GM18517 (cell line): ENCODE results near the gene RASSF5.
"Not testable (repeated sequence)": the region's sequence is repeated elsewhere in the genome, so short reads cannot be mapped to it uniquely, and the experiment has no call there.

Experiments
- ATAC-seq: cut with Tn5 transposase; IDR thresholded peaks from one replicate; pipeline ENCODE4 v1.9.1; 2021; ENCODE audit warnings: mild to moderate bottlenecking, moderate library complexity; ENCODE audit not compliant: unreplicated experiment

RASSF5 gene

GRCh38 chr1:206476058-206476457, 31.3 kb upstream of the RASSF5 start:
- no peak for ATAC-seq

- no peak for ATAC-seq
Observed at GRCh38 chr1:206476591-206476990, 30.7 kb upstream of the RASSF5 start.

GRCh38 chr1:206477110-206477509, 30.2 kb upstream of the RASSF5 start:
- no peak for ATAC-seq

DNA sequence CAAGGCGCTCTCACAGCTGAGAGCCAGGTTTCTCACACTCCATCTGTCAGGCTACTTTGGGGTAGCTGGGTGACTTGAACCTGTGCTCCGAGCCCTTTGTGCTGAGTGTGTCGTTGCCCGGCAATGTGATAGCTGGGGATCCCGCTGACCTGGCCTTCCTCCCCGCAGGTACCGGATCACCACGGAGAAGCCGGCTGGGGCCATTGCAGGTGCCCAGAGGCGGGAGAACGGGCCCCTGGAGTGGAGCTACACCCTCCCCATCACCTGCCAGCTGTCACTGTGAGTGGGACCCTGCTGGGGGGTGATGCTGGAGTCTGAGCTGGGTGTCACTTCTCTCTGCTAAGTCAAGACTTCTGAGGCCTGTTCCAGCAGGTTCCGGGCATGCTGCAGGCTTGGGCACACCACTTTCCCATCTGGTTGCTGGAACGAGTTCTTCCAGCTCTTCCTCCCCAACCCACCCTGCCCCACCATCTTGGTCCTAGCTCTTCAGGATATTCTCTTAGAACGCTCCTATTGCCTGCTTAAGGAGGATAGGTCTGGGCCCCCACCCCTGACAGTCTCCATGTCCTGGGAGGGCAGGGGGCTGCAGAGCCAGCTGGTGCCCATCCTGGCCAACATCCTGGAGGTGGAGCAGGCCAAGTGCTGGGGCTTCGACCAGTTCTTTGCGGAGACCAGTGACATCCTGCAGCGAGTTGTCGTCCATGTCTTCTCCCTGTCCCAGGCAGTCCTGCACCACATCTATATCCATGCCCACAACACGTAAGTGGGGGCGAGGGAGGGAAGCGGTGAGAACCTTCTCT, 29.6 kb upstream of the RASSF5 start:
- no peak for ATAC-seq

GRCh38 chr1:206478746-206479145, 28.6 kb upstream of the RASSF5 start:
- ATAC-seq, result no peak

GRCh38 chr1:206479183-206480125, 27.9 kb upstream of the RASSF5 start:
- ATAC-seq, result no peak

DNA sequence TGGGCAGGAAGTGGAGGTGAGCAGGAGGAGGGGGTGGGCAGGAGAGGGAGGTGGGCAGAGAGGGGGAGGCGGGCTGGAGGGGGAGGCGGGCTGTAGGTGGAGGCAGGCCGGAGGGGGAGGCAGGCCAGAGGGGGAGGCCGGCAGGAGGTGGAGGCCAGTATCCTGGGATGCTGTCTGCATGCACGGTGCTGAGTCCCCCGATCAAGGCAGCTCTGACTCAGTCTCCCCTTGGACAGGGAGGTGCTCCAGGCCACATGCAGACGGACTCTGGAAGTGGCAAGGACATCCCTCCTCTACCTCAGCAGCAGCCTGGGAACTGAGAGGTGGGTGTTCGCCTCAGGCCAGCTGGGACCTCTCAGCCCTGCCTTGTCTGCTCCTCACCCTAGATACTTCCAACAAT, 27.1 kb upstream of the RASSF5 start:
- ATAC-seq, result no peak

DNA sequence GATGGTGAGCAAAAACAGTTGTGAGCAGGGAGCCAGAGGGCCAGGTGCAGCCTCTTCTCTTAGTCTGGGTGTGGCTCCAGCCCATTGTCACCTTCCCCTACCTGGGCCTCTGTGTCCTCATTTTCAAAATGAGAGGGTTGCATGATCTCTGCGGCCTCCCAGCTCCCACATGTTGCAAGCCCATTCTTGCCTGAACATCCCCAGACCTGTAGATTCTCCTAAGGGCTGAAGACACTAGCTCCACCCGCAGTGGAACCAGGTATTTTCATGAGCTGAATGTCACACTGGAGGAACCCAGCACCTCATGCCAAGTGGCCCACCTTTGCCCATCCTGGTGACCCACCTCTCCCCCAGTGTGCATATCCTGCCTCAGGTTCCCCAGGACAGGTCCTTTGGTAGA, 24.7 kb upstream of the RASSF5 start:
- ATAC-seq, result no peak

DNA sequence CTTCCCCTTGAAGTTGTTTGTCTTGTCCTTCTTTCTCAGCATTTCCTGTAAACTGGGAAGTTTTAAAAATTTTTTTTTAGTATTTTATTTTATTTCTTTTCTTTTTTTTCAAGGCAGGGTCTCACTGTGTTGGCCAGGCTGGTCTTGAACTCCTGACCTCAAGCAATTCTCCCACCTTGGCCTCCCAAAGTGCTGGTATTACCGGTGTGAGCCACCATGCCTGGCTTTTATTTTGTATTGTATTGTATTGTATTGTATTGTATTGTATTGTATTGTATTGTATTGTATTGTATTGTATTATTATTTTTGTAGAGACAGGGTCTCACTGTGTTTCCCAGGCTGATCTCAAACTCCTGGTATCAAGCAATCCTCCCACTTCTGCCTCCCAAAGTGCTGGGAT, 23.5 kb upstream of the RASSF5 start:
- not testable (repeated sequence) for ATAC-seq

GRCh38 chr1:206484901-206485300, 22.4 kb upstream of the RASSF5 start:
- ATAC-seq, result no peak

GRCh38 chr1:206486995-206487788, 20.1 kb upstream of the RASSF5 start:
- no peak for ATAC-seq

DNA sequence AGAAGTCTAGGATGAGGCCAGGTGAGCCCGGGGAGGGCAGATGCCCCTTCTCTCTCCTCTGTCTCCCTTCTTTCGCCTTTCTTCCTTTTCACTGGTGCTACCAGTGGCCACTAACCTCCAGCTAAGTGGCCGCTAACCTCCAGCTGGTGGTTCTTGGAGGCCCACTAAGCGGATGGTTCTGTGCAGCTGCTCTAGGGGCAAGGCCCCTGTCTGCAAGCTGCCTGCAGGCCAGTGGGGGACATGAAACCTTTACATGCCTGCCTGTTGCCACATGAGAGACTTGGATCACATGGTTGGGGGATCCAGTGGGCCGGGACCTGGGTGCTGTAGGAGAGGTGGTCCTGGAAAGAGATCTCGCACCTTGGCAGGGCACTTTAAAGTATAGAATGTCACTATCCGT, 19.4 kb upstream of the RASSF5 start:
- ATAC-seq, result no peak

DNA sequence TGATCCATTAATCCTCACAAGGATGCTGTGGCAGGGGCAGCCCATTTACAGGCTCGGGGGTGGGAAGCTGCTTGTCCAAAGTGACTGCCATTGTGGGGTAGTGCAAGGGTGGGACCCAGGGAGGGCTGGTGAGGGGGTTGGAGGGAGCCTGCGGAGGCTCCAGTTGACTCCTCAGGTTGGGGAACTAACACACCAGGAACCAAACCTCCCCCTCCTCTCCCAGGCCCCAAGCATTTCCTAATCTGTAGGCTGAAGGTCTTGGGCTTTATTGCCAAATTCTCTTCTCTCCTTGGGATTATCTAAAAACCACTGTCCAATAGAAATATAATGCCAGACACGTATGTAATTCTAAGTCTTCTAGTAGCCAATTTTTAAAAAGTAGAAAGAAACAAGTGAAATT, 18.9 kb upstream of the RASSF5 start:
- no peak for ATAC-seq

DNA sequence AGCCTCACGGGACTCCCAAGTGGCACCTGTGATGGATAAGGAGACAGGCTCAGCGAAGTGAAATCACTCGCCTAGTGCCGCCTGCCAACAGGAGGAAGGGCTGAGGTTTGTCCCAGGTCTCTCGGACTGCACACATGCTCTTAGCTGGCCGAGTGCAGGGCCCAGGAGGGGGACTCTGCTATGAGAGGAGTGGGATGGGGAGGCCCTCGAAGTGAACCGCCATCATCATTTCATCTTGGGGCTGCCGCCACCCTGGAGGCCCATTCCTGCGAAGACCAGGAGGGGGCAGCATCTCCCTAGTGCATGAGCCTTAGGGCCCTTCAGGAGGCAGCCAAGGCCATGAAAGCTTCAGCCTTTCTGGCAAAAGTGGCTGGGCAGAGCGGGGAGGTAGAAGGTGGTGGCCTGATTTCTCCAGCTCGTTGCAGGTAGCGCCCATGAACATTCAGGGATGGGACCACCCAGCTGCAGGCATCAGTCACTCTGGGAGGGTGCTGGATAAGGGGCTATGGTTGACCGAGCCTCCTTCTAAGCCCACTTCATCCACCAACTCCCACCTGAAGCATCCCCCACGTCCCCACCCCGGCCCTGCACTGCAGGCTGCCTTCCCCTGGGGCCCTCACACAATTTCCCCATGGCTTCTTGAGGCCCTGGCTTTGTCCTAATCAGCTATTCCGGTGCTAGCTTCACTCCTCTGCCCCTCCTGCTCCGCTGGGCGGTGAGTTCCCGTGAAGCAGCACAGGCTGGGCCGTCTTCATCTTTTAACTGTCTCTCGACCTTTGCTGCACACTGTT, 17.2 kb upstream of the RASSF5 start:
- ATAC-seq, result no peak

DNA sequence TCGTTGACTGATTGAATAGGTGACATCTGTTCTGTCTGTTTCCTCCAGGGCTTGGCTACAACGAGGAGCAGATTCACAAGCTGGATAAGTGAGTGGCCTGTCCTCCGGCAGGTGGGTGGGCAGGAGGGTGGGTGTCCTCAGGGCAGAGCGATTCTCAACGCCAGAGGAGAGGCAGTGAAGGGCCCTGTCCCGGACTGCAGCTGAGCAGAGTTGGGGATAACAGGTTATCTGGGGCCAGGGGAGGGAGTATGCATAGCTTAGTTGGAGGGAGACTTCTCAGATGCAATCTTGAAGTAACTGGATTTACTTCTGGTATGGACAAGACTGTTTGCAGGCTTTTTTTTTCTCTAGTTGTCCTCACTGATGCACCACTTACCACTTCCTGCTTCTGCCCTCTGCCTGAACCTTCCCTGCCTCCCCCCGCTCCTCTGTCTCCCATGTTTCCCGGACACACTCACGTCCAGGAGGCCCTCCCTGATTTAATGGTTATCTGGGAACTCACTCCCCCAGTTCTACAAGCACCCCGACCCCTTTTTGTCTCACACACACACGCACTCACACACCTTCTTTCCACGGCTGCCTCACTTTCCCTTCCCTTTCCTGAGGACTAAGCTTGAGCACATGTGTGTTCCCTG, 16.4 kb upstream of the RASSF5 start:
- no peak for ATAC-seq

GRCh38 chr1:206491616-206492015, 15.7 kb upstream of the RASSF5 start:
- no peak for ATAC-seq

GRCh38 chr1:206492589-206492988, 14.7 kb upstream of the RASSF5 start:
- ATAC-seq, result no peak

- no peak for ATAC-seq
Observed at GRCh38 chr1:206493279-206493678, 14.1 kb upstream of the RASSF5 start.

DNA sequence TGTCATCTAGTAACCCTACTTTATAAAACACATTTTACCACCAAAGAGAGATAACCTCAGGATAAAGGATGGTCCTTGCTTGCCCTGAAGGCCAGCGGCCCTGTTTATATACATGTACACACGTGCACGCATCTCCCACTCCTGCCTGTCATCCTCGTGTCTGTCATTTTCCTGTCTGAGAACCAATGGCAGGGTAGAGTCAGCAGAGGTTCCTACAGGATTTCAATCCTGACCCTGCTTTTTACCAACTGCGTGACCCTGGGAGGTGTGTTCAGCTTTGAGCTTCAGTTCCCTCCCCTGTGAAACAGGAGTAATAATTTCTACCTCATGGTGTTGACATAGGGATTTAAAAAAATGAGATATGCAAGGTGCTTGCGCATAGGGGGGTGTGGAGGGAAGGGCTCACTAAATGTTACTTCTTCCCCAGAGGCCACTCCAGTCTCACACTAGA, 12.3 kb upstream of the RASSF5 start:
- ATAC-seq, result no peak
